Kidney glomerular epithelial cell (primary cell): ENCODE results near the gene PDIA6.

Source experiments
- DNase-seq: peaks from one replicate; lab custom pipeline; 2025; lab: John Stamatoyannopoulos, UW

Gene PDIA6, protein sequence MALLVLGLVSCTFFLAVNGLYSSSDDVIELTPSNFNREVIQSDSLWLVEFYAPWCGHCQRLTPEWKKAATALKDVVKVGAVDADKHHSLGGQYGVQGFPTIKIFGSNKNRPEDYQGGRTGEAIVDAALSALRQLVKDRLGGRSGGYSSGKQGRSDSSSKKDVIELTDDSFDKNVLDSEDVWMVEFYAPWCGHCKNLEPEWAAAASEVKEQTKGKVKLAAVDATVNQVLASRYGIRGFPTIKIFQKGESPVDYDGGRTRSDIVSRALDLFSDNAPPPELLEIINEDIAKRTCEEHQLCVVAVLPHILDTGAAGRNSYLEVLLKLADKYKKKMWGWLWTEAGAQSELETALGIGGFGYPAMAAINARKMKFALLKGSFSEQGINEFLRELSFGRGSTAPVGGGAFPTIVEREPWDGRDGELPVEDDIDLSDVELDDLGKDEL

DNA sequence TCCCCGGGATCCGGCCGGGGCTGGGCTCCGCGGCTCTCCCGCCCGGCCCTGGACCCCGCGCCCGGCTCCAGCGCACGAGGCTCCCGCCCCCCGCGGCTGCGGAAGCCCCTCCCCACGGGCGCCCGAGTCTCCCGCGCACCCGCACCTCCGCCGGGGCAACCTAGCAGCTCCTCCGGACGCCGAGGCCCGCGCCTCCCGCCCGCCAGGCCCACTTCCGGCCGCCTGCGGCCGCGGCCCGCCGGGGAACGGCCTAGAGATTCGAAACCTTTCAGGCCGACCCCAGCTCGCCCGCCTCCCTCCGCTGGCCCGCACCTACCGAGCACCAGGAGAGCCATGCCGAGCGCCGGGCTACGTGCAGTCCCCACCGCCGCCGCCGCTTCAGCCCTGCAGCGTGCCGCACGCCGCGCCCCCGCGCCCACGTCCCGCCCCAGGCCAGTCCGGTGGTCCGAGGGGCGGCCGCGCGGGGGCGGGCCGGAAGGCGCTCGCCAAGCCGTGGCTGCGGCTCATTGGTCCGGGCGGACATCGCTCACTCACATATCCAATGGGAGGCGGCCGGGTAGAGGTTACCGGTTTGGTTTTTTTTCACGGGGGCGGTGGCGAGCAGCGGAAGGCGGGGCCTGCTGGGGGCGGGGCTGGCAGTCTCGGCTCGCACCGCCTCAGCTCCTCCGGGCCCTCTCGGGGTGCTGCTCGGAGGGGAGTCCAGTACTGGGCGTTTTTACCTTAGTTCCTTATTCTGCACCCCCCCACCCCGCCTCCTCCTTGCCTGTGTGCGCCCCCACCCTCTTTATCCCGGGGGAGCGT, at the start of gene PDIA6:
TSS of gene PDIA6 (minus strand) at position 424 of the 801 bp plus-strand sequence. CDS start at position 335, 89 bp downstream.
- peak; percentile 92 for DNase-seq

DNA sequence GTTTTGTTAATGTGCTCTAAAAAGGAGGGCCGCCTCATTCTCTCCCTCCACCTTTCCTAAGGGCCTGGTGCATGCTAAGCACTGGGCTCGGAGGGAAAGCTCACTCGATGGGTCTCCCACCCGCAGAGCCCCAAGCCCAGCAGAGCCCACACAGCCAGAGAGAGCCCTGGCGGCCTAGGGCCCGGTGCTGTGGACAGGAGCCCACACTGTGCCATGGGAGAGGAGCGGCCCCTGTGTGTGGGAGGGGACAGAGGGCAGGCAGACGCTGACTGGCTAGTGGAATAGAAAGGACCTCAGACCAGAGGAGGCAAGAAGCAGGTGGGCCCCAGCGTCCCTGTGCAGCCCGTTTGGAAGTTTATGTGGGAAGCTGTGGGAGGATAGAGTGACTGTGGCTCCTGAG, 49.7 kb upstream of the PDIA6 start:
- DNase-seq: no peak

DNA sequence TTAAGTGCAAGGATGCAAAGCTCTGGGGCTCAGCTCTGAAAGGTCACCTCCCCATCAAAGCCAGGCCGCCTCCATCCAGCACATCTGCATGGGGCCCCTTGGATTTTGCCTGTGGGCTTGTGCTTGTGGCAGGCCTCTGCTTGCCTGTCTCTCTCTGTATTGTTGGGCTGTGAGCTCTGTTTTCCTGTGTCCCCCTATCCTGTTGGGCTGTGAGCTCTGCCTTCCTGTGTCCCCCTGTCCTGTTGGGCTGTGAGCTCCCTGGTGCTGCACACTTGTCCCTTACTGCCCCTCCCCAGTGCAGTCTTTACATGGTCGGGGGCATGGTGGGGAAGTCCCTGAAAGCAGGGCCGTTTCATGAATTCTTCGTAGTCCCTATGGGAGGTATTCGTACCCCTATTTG, 49.2 kb upstream of the PDIA6 start:
- DNase-seq: no peak

DNA sequence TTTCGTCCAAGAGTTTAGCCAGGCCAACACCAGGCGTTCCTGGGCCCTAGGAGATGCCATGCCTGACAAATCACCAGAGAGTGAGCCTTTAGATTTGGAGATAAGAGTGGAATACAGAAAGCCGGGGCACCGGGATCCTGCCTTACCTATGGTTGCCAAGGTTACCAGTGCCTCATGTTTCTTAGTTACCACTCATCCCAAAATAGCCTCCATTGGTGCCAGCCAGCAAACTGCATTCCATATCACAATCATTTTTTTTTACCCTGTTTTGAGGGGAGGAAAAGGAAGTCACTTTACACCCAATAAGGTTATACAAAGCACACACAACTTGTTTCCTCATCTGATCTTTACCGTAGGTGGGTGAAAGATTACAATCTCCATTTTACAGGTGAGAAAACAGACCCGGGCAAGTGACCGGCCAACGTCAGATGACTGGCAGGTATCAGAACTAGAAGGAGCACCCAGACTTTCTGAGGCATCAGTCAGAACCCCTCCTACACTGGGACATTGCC, 48.3 kb upstream of the PDIA6 start:
- DNase-seq: no peak

DNA sequence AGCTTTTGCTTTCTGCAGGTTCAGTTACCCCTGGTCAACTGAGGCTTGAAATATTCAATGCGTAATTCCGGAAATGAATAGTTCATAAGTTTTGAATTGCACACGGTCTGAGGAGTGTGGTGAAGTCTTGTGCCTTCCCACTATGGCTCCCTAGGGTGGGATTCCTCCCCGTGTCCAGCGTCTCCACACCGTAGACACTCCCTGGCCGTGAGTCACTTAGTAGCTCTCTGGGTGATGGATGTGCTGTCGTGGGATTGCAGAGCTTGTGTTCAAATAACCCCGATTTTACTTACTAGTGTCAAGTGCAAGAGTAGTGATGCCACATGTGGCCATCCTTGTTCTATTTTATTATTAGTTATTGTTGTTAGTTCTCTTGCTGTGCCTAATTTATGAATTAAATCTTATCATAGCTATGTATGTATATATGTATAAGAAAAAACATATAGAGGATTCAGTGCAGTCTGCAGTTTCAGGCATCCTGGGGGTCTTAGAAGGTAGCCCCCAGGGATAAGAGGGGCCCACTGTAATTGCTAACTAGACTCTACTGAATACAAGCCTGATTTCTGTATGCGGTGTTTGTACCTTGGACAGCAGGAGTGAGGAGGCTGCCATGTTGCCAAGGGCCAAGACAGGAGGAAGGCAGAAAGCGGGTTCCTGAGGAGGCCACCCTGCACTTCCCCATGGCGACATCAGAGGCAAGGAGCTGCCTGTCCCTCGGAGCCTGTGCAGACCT, 47.7 kb upstream of the PDIA6 start:
- no peak for DNase-seq

DNA sequence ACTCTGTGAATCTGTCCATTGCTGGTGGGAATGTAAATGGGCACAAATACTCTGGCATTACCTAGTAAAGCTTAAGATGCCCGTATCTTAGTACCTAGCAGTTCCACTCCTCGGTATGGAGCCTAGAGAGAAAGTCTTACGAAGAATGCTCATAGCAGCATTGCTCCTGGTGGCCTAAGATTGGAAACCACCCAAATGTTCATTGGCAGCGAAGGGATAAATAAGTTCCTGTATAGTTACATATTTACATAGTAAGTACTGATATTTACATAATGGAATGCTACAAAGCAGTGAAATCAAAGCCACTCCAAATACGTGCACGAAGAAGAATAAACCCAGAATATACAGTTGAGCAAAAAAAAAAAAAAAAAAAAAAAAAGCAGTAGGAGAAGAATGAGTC, 46.7 kb upstream of the PDIA6 start:
- no peak for DNase-seq

DNA sequence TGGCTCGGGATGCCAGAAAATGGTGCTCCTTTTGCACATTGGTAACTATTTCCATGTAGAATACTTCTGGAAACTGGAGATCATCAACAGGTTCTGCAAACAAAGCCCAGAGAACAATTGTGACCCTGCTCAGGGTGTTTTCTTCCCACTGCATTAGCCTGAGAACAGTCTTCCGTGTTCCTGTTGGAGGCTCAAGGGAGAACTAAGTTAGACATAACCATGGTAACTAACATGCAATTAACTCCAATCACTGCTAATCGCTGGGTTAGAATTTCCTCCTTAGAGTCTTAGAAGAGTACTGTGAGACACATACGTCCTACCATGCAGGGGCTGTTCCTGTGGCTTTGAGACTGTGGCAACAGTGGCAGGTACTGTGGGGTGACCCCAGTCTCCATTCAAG, 36.0 kb upstream of the PDIA6 start:
- no peak for DNase-seq

DNA sequence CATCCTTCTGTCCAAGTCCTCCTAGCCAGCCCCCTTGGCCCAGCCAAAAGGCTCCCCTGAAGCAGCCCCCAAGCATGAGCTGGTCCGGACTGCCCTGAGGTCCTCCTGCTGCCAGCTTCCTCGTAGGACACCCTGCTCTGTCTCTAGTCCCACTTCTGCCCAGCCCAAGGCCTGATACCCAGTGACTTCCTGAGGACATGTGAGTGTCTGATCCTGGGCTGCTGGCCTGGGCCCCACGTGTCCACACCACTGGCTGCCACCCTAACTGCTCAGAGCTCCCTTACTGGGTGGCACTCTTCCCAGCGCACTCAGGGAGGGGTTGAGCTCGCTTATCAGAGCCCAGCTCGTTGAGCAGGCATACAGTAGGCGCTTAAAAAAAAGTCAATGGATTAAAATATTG, 34.4 kb upstream of the PDIA6 start:
- no peak for DNase-seq

DNA sequence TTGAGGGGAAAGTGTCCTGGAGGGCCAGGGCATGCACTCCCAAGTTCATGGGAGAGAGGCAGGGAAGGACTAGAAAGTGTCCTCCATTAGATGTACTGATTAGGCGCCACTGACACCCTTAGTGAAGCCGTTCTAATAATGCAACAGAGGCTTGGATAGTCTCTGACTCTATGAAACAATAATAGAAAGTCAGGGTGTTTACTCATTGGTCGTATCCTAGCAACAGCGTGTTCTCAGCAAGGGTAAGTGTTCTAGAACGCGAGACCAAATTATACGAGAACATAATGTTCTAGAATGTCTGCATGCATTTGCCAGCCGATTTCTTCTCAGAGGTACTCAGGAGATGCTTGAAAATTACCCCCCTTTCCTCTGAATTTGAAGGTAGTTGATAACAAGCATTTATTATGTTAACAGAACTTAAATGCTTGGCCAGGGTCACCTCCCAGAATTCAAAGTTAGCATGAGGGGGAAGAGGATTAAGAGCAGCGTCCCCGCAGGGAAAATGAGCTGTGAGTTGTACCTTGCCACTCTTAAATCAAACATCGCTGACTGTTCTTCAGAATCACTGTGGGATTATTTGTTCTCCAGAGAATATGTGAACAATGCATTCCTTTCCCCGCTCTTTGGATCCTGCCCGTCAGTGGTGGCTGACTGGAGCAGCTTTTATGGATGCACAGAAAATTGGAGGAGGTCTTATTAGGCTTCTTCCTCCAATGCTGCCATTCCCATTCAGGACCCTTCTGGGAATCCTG, 33.7 kb upstream of the PDIA6 start:
- no peak for DNase-seq

DNA sequence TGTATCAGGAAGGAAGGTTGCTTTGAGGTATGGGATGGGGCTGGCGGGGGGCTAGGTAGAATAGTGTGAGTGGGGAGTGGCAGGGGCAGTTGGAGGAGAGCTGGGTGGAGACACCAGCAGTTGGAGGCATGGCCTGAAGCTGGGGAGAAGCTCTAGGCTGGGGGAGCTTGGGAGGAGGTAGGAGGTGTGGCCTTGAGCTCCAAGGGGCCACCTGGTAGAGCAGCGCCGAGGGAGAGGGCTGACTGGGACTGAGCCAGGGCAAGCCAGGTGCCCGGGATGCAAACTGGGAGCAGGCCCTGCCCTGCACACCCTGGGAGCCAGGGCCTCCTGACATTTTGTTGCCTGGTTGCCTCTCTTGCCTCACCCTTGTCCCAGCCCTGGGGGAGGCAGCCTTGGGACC, 33.1 kb upstream of the PDIA6 start:
- DNase-seq: no peak

DNA sequence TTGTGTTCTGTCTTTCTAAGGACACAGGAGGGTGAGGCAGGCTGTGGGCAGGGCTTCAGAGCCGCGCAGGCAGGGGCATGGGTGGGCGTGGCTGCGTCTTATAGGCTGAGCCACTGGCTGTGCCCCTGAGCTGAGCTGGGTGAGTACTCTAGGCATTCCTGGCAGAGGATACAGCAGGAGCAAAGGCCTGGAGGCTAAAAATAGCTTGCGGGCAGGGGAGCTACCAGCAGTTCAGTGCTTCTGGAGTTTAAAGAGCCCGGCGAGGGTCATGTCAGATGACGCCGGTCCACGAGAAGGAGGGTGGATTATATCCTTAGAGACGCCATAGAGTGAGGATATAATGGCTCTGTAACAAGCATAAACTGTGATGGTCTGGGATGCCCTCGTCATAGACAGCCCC, 31.5 kb upstream of the PDIA6 start:
- DNase-seq: peak; percentile 61

DNA sequence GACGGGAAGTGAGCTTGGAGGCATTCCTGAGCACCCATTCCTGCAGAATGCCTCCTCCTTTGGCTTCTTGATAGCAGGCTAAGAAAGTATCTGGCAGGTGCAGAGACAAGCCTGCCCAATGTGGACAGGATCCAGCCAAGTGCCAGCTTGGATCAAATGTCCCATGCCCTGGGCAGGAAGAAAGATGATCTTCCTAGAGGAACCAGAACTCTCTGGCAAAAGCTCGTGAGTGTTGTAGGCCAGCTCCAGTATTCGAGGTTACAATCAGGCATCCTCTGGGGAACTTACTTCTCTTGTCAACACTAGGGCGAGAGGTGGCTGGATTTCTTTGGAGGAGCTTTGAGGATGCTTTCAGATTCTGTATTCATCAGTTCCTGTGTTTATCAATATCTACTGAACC, 29.9 kb upstream of the PDIA6 start:
- DNase-seq: no peak

DNA sequence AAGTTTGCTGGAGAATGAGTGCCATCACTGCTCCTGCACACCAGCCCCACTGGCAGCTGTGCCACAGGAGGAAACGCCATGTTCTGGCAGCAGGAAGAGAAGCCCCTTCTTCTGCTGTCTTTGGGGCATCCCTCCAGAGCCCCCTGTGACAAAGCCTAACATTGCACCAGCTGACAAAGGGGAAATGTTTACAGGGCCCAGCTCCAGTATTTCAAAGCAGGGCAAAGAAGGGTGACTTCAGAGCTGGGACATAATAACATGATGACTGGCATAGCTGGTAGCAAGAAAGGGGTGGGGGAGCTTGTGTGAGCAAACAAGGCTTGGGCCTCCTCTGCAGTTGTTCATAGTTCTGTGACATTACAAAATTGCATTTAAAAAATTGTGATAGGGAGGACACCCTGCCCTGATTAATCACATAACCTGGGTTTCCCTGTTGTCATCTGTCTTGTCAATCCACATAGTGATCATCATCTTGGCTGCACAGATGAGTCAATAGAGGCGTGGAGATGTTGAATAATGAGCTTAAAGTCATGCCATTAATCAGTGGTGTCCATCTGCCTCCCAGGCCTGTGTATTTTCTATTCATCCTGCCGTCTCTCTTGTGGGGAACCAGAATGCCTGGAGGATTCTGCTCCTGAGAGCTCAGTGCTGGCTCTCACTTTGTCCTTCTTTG, 29.1 kb upstream of the PDIA6 start:
- no peak for DNase-seq

DNA sequence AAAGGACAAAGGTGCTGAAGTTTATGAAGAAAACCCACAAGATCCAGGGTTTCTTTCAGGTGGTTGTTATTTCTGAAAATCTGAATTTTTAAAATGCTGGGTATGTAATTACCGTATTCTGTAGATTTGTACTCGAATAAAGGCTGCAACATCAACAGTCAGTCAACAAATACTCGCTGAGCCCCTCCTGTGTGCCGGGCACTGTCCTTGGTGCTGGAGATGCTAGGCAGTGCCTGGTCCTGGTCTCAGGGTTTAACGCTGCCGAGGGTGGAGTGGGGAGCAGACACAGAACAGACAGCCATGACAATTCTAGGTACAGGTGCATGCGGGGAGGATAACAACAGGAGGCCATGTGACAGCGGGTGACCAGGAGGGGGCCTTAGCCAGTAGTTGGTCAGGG, 27.2 kb upstream of the PDIA6 start:
- no peak for DNase-seq

DNA sequence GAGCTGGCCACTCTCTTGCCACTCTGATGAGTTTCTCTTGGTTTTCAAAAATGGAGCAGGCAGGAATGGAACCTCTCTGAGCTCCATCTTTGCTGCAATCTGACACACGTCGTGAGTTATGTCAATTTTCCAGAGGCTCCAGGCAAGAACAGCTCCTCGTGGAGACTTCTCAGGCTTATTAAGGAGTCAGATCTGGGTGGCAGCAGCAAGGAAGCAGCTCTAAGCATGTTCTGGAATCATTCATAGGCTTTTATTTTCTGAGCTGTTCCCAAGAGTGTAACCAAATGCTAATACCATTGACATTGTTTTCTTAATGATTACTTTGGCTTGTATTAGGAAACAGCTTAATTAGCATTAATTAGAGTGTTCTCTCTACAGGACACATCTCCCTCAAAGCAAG, 26.1 kb upstream of the PDIA6 start:
- DNase-seq: no peak

DNA sequence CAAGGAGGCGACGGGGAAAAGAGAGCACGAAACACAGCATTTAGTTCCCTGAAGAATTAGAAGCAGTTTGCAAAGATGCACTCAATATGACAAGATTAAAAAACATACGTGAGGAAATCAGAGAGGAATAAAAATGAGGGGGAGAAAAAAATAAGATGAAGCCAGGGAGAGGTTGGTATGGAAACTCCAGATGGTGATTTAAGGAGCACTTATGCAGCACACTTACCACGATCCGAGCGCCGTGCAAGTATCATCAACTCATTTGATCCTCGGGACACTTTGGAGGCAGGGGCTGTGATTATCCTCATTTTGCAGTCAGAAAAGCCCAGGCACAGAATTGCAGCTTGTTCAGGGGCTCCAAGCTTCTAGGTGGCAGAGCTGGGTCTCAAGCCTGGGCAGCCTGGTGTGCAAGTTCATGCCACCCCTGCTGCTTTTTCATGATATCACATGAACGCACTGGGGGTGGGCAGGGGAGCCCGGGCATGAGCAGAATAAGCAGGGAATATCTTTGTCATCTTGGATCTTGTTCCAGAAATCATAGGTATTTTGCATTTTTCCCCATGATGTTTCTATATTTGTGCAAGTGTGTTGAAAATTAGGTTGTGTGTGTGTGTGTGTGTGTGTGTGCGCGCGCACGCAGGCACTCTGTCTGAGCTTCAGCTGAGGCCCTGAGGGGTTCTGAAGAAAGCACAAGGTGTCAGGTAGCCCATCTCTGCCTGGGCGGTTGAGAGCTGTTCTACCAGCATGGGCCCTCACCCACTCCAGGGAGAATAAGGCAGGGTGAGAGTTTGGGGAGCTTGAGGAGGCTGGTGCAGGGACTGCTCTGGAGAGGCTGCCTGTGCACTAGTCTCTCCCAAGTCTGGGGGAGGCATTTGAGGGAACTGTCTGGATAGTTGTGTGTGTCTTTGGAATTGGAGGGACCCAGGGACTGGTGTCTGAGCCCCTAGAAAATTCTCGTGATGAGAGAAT, 25.0 kb upstream of the PDIA6 start:
- DNase-seq: no peak

DNA sequence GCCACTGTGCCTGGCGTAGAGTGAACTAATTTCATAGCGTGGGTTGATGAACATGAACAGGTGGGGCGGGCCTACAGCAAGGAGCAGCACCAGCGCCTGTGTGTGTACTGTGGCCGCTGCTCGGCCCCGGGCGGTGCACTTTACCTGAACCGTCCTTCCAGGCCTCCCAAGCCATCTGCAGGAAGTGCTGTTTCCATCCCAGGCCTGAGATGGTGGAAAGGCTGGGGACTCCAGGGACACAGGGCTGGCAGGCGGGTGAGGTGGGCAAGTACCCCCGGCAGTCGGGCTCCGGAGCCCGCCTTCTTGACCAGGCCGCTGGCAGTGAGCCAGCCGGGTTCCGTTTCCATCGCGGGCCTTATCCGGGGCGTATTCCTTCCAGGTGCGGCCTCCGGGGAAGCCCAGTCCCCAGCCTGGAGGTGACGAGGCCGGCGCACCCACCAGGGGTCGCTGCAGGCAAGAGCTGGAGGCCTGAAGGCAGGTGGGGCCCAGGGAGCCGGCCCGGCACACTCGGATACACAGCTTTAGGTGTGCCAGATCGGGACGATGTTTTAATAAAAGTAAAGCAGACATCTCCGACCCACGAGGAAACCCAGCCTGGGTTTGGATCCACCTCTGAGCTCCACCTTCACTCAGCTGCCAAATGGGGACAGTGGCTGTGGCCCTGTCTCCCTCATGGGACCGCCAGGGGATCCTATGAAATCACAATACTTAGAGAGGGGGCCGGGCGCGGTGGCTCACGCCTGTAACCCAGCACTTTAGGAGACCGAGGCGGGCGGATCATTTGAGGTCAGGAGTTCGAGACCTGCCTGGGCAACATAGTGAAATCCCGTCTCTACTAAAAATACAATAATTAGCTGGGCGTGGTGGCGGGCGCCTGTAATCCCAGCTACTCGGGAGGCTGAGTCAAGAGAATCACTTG, 22.7 kb upstream of the PDIA6 start:
- DNase-seq: no peak

DNA sequence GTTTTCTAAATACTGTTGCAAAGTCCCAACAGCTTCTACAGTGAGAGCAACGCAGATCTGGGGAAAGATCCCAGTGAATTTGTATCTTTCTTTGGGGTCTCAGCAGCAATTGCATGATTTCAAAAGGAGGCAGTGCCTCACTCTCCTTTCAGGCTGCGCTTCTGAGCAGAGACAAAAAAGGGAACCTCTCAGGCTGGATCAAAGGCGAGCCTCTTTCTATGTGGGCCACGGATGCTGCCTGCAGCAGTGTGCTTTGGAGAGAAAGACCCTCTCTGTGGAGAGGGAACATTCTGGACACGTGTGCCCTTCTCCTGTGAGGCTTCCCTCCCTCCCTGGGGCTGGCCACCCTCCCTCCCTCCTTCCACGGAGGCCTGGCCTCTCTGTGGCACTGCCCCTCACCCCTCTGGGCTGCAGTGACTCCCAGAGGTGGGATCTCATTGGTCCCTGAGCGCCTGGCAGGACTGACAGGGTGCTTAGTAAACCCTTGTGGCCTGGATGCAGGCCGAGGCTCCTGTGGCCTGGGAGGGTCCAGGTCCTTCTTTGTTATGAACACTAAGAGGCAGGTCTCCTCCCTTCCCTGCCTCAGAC, 21.6 kb upstream of the PDIA6 start:
- no peak for DNase-seq
